Amniotic epithelial cell (primary cell): Measurements from ENCODE around the gene NAV3.

Experiments
- DNase-seq: peaks from one replicate; pipeline ENCODE4 v3.0.0-alpha.2; 2010; ENCODE audit warnings: low read depth

The NAV3 gene

GRCh38 chr12:77992760-77993159, 162.1 kb downstream of the NAV3 start:
- DNase-seq: no peak

GRCh38 chr12:77993658-77994057, 163.0 kb downstream of the NAV3 start:
- no peak for DNase-seq

GRCh38 chr12:77995436-77996167, 164.9 kb downstream of the NAV3 start:
- peak; percentile 79 for DNase-seq

- DNase-seq: no peak
Measured at GRCh38 chr12:77996670-77997069, 166.0 kb downstream of the NAV3 start.

- DNase-seq: no peak
Measured at GRCh38 chr12:77998236-77998786, 167.6 kb downstream of the NAV3 start.

GRCh38 chr12:77999074-77999715, 168.5 kb downstream of the NAV3 start:
- DNase-seq: no peak

- peak; percentile 63 for DNase-seq
Measured at GRCh38 chr12:78002878-78003277, 172.2 kb downstream of the NAV3 start.

GRCh38 chr12:78004249-78005093, 173.8 kb downstream of the NAV3 start:
- DNase-seq: no peak

GRCh38 chr12:78005094-78005492, 174.4 kb downstream of the NAV3 start:
- no peak for DNase-seq

- no peak for DNase-seq
Measured at GRCh38 chr12:78007173-78007572, 176.5 kb downstream of the NAV3 start.

GRCh38 chr12:78009031-78009430, 178.3 kb downstream of the NAV3 start:
- no peak for DNase-seq

GRCh38 chr12:78018171-78018910, 187.6 kb downstream of the NAV3 start:
- peak; percentile 45 for DNase-seq

- peak; percentile 71 for DNase-seq
Measured at GRCh38 chr12:78018939-78019338, 188.2 kb downstream of the NAV3 start.

GRCh38 chr12:78028426-78028825, 197.7 kb downstream of the NAV3 start:
- DNase-seq: no peak

- DNase-seq: peak; percentile 90
Measured at GRCh38 chr12:78034025-78034424, 203.3 kb downstream of the NAV3 start.

- DNase-seq: peak; percentile 34
Measured at GRCh38 chr12:78035901-78036606, 205.4 kb downstream of the NAV3 start.

GRCh38 chr12:78036874-78037273, 206.2 kb downstream of the NAV3 start:
- no peak for DNase-seq

GRCh38 chr12:78037707-78038106, 207.0 kb downstream of the NAV3 start:
- DNase-seq: peak; percentile 46

GRCh38 chr12:78038541-78038940, 207.8 kb downstream of the NAV3 start:
- DNase-seq: no peak

GRCh38 chr12:78038986-78039385, 208.3 kb downstream of the NAV3 start:
- DNase-seq: peak; percentile 90

GRCh38 chr12:78040111-78040510, 209.4 kb downstream of the NAV3 start:
- DNase-seq: peak; percentile 89
